ENCODE data around the gene CALCB. TPM values are rescaled to one million over a fixed set of nuclear protein-coding genes. Genes with fewer than 3 reads are reported as not detected.

CALCB gene
- total RNA-seq, 2 donors from 2014 or later, result 4.2 to 11.5 TPM

DNA sequence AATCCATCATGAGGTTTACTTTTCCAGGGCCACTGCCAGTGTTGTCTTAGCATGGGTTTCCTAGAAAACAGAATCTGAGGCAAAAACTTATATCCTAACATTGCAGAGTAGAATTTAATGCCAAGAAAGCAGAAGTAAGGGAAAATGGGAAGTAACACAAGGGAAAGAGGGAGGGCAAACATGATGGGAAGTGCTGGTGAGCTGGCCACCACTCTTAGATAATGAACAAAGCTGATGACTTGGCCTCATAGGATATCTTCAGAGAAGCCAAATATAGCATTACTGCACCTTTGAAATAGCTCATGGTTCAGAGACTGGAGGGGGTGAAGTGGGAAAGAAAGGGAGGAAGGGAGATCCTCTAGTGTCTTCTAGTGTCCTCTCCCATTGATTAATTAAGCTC lies 24.8 kb upstream of the CALCB start:
- Histone ChIP-seq H3K4me1 (no peaks in the 10 kb centered on the region), H3K9me3 (no peaks in the 10 kb centered on the region), H3K36me3 (replicated peaks in 1 of 2; ENCODE audit: insufficient read depth in 1 of 2, low read depth in 2 of 2) (no peaks in the 10 kb centered on the region), H3K4me3 (no peak overlapping the region), H3K27me3 (no peaks in the 10 kb centered on the region), H3K27ac (no peak overlapping the region)
- TF ChIP-seq, protein P1, sequence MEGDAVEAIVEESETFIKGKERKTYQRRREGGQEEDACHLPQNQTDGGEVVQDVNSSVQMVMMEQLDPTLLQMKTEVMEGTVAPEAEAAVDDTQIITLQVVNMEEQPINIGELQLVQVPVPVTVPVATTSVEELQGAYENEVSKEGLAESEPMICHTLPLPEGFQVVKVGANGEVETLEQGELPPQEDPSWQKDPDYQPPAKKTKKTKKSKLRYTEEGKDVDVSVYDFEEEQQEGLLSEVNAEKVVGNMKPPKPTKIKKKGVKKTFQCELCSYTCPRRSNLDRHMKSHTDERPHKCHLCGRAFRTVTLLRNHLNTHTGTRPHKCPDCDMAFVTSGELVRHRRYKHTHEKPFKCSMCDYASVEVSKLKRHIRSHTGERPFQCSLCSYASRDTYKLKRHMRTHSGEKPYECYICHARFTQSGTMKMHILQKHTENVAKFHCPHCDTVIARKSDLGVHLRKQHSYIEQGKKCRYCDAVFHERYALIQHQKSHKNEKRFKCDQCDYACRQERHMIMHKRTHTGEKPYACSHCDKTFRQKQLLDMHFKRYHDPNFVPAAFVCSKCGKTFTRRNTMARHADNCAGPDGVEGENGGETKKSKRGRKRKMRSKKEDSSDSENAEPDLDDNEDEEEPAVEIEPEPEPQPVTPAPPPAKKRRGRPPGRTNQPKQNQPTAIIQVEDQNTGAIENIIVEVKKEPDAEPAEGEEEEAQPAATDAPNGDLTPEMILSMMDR (IDR thresholded peaks at IDR 0.05), result no peak
- no peak for TF ChIP-seq POLR2A (IDR thresholded peaks at IDR 0.05)
- DNase-seq (no peak), ATAC-seq (no peak)
- intact Hi-C loops (cut with DNase I), result no loop called here

DNA sequence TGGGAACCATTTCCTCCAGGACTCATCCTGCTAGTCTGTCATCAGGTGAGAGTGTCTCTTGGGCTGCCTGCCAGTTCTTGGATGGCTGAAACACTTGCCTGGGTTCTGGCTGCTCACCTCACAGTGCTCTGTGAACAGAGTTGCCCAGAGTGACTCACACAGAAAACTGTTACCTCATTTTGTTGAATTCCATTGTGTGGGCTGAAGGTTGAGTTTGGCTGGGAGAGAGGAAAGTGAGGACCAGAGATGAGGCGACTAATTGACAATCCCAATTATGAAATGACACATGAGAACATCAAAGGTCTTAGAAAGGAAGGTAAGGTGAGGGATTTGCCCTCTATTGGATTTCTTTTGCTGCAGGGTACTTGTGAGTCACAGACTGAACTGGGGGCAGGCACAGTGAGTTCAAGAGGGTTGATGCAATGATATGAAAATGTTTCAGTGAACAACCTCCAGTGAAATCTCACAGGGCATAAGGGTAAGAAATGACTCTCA lies 20.2 kb upstream of the CALCB start:
- TF ChIP-seq, protein P1 (IDR thresholded peaks at IDR 0.05), result no peak
- TF ChIP-seq POLR2A (IDR thresholded peaks at IDR 0.05), result no peak
- 65 to 73% methylated on average over 1 of the region's 1 CpG for WGBS, 2 donors
- DNase-seq (no peak), ATAC-seq (no peak)
- no peak overlapping the region for H3K27ac ChIP-seq
- H3K27me3 ChIP-seq, result no peaks in the 10 kb centered on the region
- H3K36me3 ChIP-seq (replicated peaks in 1 of 2; ENCODE audit: insufficient read depth in 1 of 2, low read depth in 2 of 2), result no peaks in the 10 kb centered on the region
- intact Hi-C loops (cut with DNase I), result no loop called here
- no peak overlapping the region for H3K4me3 ChIP-seq
- H3K9me3 ChIP-seq, result no peaks in the 10 kb centered on the region
- H3K4me1 ChIP-seq, result no peaks in the 10 kb centered on the region

DNA sequence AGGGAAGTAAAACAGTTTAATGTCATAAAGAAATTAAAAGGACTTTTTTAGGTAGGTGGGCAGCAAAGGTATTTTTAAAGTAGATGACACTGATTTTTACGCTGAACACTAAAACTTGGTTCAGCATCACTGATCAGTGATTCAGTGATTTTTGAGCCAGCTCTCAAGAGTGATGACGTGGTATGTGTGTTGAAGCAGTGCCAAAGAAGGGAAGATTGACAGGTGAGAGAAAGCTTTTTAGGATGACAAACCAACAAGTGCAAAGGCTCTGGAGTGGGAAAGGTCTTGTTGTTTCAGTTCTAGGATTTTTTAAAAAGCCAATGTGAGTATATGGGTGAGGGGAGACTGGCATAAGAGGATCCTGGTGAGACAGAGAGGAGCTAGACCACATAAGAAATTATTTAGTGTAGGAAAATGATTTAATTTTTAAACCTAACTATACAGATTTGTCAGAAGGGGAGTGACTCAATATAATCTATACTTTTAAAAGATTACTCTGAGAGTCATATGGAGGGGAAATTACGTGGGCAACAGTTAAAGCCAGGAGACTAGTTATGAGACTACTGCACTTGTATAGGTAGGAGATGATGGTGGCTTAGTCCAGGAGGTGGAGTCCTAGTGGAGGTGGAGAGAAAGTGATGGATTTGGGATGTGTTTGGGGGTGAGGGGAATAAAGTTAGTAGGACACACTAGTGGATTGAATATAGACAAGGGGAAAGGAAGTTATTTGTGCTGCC lies 17.6 kb upstream of the CALCB start:
- Histone ChIP-seq H3K4me3 (no peak overlapping the region), H3K4me1 (no peaks in the 10 kb centered on the region), H3K27ac (no peak overlapping the region), H3K27me3 (no peaks in the 10 kb centered on the region), H3K9me3 (no peaks in the 10 kb centered on the region), H3K36me3 (replicated peaks in 1 of 2; ENCODE audit: insufficient read depth in 1 of 2, low read depth in 2 of 2) (no peaks in the 10 kb centered on the region)
- 79 to 82% methylated on average over 3 of the region's 3 CpGs for WGBS, 2 donors
- no peak for DNase-seq
- intact Hi-C loops (cut with DNase I), result no loop called here
- no peak for TF ChIP-seq POLR2A (IDR thresholded peaks at IDR 0.05)
- no peak for ATAC-seq

DNA sequence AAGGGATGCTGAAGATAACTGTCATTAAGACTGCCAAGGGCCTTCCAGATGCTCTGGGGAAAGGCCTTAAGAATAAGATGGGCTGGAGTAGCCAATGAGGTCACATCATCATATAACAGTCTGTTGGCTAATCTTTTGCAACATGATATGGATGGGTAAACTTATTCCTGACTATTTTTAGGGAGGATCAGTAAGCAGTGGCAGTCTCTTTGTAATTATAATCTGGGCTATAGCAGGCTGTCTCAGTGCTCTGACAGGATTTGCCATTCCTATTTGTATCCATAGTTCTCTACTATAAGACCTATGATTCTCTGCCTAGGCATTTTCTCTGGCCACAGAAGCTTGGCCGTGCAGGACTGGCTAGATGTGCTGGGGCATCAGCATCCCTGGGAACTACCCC lies 16.1 kb upstream of the CALCB start:
- TF ChIP-seq POLR2A (IDR thresholded peaks at IDR 0.05), result no peak
- TF ChIP-seq, protein P1 (IDR thresholded peaks at IDR 0.05), result no peak
- no peak for ATAC-seq
- H3K4me3 ChIP-seq, result no peak overlapping the region
- H3K27me3 ChIP-seq, result no peaks in the 10 kb centered on the region
- no peaks in the 10 kb centered on the region for H3K9me3 ChIP-seq
- no peak overlapping the region for H3K27ac ChIP-seq
- no peaks in the 10 kb centered on the region for H3K36me3 ChIP-seq (replicated peaks in 1 of 2; ENCODE audit: insufficient read depth in 1 of 2, low read depth in 2 of 2)
- H3K4me1 ChIP-seq, result no peaks in the 10 kb centered on the region
- intact Hi-C loops (cut with DNase I), result no loop called here
- WGBS, 2 donors, result 90% methylated on average over 1 of the region's 1 CpG; no CpG with 5 or more reads in 1 of the 2 donors
- DNase-seq, result no peak

DNA sequence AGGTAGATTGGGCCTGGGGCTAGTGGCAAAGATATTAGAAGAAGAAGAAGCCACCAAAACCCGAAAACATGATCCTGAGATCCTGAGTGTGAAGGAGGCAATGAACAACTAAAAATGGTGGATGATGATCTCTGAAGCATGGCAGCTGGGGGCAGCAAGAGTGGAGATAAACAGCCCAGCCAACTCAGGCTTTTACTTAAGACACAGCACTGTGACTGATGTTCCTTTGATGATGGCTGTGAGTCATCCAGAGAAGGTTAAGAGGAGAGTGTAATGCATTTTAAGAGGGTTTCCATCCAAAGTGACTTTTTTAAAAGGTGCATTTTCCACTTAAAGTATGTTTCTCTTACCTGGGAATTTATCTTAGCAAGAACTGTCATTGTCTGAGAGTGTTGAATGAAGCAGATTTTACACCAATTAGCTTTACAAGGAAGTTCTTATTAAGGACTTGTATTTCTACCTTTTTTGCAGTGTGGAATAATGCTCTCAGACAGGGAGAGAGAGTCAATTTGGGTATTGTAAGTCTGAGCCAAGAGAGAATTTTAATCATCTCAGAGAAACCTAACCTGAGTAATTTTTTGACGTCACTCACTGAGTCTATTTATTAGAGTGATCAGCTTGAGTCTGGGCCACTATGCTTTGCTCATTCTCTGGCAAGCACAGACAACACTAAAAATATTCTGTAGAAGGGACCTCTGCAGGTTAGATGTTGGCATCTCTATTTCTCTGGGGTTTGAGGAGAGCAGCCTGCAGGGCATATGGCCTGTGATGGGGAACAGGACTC lies 14.1 kb upstream of the CALCB start:
- ATAC-seq (no peak), DNase-seq (no peak)
- Histone ChIP-seq H3K4me1 (no peaks in the 10 kb centered on the region), H3K36me3 (replicated peaks in 1 of 2; ENCODE audit: insufficient read depth in 1 of 2, low read depth in 2 of 2) (no peaks in the 10 kb centered on the region), H3K4me3 (no peak overlapping the region), H3K27me3 (no peaks in the 10 kb centered on the region), H3K9me3 (no peaks in the 10 kb centered on the region), H3K27ac (no peak overlapping the region)
- TF ChIP-seq, protein P1 (IDR thresholded peaks at IDR 0.05), result no peak
- TF ChIP-seq POLR2A (IDR thresholded peaks at IDR 0.05), result no peak
- WGBS, 2 donors, result 75 to 87% methylated on average over 2 of the region's 2 CpGs
- intact Hi-C loops (cut with DNase I), result no loop called here
